Measurements from ENCODE around the gene CYYR1. TPM values are rescaled to one million over a fixed set of nuclear protein-coding genes. Genes with fewer than 3 reads are reported as not detected.

CYYR1 gene
- polyA plus RNA-seq, 3 donors, result 0.16 to 0.30 TPM; not detected in 1

- WGBS (ENCODE audit: insufficient coverage), result 100% methylated on average over 2 of the region's 2 CpGs
- H3K79me2 ChIP-seq (ENCODE audit: insufficient read depth, low read length), result no peaks in the 10 kb centered on the region
- no peak overlapping the region for H2AFZ ChIP-seq (ENCODE audit: insufficient read depth, low read depth, low read length, poor library complexity, severe bottlenecking)
- H3K4me2 ChIP-seq (replicated peaks; ENCODE audit: extremely low read depth, low read length, poor library complexity, severe bottlenecking), result no peak overlapping the region
- no peak overlapping the region for H3K4me3 ChIP-seq (replicated peaks in 1 of 3; ENCODE audit: low read depth in 2 of 3, low read length in 3 of 3)
- peaks cover 0 to 3% (median 0%) of the 10 kb centered on the region in 3 donors for H3K27me3 Mint-ChIP-seq (ENCODE audit: low read depth in 3 of 3)
- TF ChIP-seq CTCF (IDR thresholded peaks at IDR 0.05), result no peak
- H3K4me1 Mint-ChIP-seq, result no peaks in the 10 kb centered on the region
- H3K36me3 Mint-ChIP-seq, result peaks cover 0 to 4% of the 10 kb centered on the region in 2 donors
- H3K9ac ChIP-seq (ENCODE audit: insufficient read depth, low read length, poor library complexity, severe bottlenecking), result no peak overlapping the region
- DNase-seq, result no peak
- intact Hi-C loops (cut with micrococcal nuclease), result no loop called here
- no peak overlapping the region for H3K27ac Mint-ChIP-seq
- no peaks in the 10 kb centered on the region for H3K27me3 ChIP-seq (ENCODE audit: control insufficient read depth in 2 of 2, insufficient read depth in 2 of 2, low read length in 2 of 2)
- H3K9me3 ChIP-seq (replicated peaks in 1 of 2; ENCODE audit: control insufficient read depth in 1 of 2, insufficient read depth in 1 of 2, low read length in 2 of 2), result no peaks in the 10 kb centered on the region
- peaks cover 0 to 2% (median 0%) of the 10 kb centered on the region in 7 donors for H3K9me3 Mint-ChIP-seq
- no peak overlapping the region for H3K4me3 Mint-ChIP-seq
- no peaks in the 10 kb centered on the region for H3K4me1 ChIP-seq (ENCODE audit: control insufficient read depth in 1 of 2, insufficient read depth in 2 of 2, low read length in 2 of 2)
- H4K20me1 ChIP-seq (ENCODE audit: insufficient read depth, low read length), result no peaks in the 10 kb centered on the region
- H3K36me3 ChIP-seq (replicated peaks in 1 of 2; ENCODE audit: control insufficient read depth in 1 of 2, insufficient read depth in 2 of 2, low read length in 2 of 2), result no peaks in the 10 kb centered on the region
- H3K27ac ChIP-seq (ENCODE audit: low read depth in 1 of 2, low read length in 2 of 2), result no peak overlapping the region
These were observed 18.7 kb downstream of the CYYR1 start for GRCh38 chr21:26554365-26554764.

GRCh38 chr21:26553898-26554297 lies 19.2 kb downstream of the CYYR1 start:
- no peak for DNase-seq
- Mint-ChIP-seq H3K36me3 (peaks cover 0 to 4% of the 10 kb centered on the region in 2 donors), H3K4me3 (no peak overlapping the region), H3K9me3 (peaks cover 0 to 2% (median 0%) of the 10 kb centered on the region in 7 donors), H3K27me3 (ENCODE audit: low read depth in 3 of 3) (peaks cover 0 to 3% (median 0%) of the 10 kb centered on the region in 3 donors), H3K4me1 (no peaks in the 10 kb centered on the region), H3K27ac (no peak overlapping the region)
- Histone ChIP-seq H3K36me3 (replicated peaks in 1 of 2; ENCODE audit: control insufficient read depth in 1 of 2, insufficient read depth in 2 of 2, low read length in 2 of 2) (no peaks in the 10 kb centered on the region), H2AFZ (ENCODE audit: insufficient read depth, low read depth, low read length, poor library complexity, severe bottlenecking) (no peak overlapping the region), H3K4me2 (replicated peaks; ENCODE audit: extremely low read depth, low read length, poor library complexity, severe bottlenecking) (no peak overlapping the region), H3K9ac (ENCODE audit: insufficient read depth, low read length, poor library complexity, severe bottlenecking) (no peak overlapping the region), H3K27me3 (ENCODE audit: control insufficient read depth in 2 of 2, insufficient read depth in 2 of 2, low read length in 2 of 2) (no peaks in the 10 kb centered on the region), H3K79me2 (ENCODE audit: insufficient read depth, low read length) (no peaks in the 10 kb centered on the region), H4K20me1 (ENCODE audit: insufficient read depth, low read length) (no peaks in the 10 kb centered on the region), H3K9me3 (replicated peaks in 1 of 2; ENCODE audit: control insufficient read depth in 1 of 2, insufficient read depth in 1 of 2, low read length in 2 of 2) (no peaks in the 10 kb centered on the region), H3K4me1 (ENCODE audit: control insufficient read depth in 1 of 2, insufficient read depth in 2 of 2, low read length in 2 of 2) (no peaks in the 10 kb centered on the region), H3K4me3 (replicated peaks in 1 of 3; ENCODE audit: low read depth in 2 of 3, low read length in 3 of 3) (no peak overlapping the region), H3K27ac (ENCODE audit: low read depth in 1 of 2, low read length in 2 of 2) (no peak overlapping the region)
- no peak for TF ChIP-seq CTCF (IDR thresholded peaks at IDR 0.05)
- intact Hi-C loops (cut with micrococcal nuclease), result no loop called here
- no CpG with 5 or more reads among the region's 2 CpGs for WGBS (ENCODE audit: insufficient coverage)
